Measurements from ENCODE around the gene IBSP. TPM values are rescaled to one million over a fixed set of nuclear protein-coding genes. Genes with fewer than 3 reads are reported as not detected.
A peak's percentile ranks its signal among the peaks of the same experiment; 100 is the strongest.

IBSP gene
- total and polyA plus RNA-seq, 9 of the 15 experiments (the other 6 are each of a cell fraction or from before 2014, with no cell fraction given), result not detected

DNA sequence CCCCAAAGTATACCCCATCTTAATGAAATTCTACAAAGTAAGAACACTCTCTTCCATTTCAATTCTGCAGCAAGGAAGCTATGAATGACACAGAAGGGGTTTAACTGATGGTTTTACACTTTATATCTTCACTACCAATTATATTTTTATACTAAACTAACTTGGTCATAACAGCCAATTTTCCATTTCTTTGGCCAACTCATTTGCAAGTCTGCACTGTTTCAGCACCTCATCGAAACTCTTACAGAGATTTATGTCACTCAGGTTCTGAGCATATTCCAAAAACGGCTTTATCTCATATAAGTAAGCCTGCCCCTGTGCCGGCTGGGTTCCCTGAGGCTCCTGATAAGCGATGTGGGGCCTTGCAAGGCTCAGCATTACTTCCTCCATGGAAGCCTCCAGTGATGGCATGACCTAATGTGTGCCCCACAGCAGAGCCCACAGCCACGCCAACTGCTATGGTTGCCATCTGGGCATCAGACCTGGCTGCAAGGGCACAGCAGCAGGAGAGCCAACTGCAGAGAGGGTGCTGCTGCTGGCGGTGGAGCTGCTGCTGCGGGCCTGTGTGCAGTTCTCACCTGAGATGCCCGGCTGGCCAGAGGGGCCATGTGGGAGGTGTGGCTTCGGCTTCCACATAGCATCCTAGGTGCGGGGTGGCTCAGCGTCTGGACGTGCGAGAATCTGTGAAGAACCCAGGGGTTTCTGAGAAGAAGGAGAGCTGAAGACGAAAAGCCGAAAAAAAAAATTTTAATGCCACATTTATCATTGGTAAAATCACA, 13.4 kb upstream of the IBSP start:
- H3K4me1 ChIP-seq (replicated peaks in 1 of 2; ENCODE audit: control insufficient read depth in 2 of 2, insufficient read depth in 2 of 2, low read length in 2 of 2), result peaks cover 0 to 5% of the 10 kb centered on the region in 2 experiments; a peak in 2 of 5 replicates
- H2AFZ ChIP-seq (ENCODE audit: low read depth, low read length), result no peak overlapping the region
- POLR2A ChIA-PET, result no interaction called here
- no peak overlapping the region for H3K9ac ChIP-seq (ENCODE audit: insufficient read depth in 1 of 2, low read depth in 2 of 2, low read length in 2 of 2)
- in situ Hi-C loops (cut with MboI), result no loop called here
- no peak overlapping the region for H3K27ac ChIP-seq (ENCODE audit: extremely low read depth, low read depth, low read length)
- H3K9me1 ChIP-seq (ENCODE audit: control insufficient read depth, insufficient read depth, low read length), result no peaks in the 10 kb centered on the region
- peak; percentile 65 for FAIRE-seq
- no peaks in the 10 kb centered on the region for H3K79me2 ChIP-seq (ENCODE audit: control insufficient read depth, insufficient read depth, low read length)
- no peaks in the 10 kb centered on the region for H3K36me3 ChIP-seq (ENCODE audit: control insufficient read depth, insufficient read depth, low read length)
- no peak overlapping the region for H3K4me3 ChIP-seq
- peak in 2 of 4 experiments; percentile 15 to 37 for DNase-seq (ENCODE audit: extremely low read depth in 1 of 4, low spot score in 3 of 4)
- ATAC-seq, result peak; percentile 72
- intact Hi-C loops (cut with micrococcal nuclease), result no loop called here
- no TSS peak for BruUV-seq (replicated peaks)
- CTCF ChIA-PET (ENCODE audit: low intra/inter-chr PET ratio), result no interaction called here
- no peaks in the 10 kb centered on the region for H4K20me1 ChIP-seq (replicated peaks; ENCODE audit: control insufficient read depth, insufficient read depth, low read length)
- no peaks in the 10 kb centered on the region for H3K9me3 ChIP-seq (replicated peaks; ENCODE audit: control insufficient read depth, insufficient read depth, low read depth, low read length)
- H3K4me2 ChIP-seq (ENCODE audit: insufficient read depth, low read length), result peak overlapping the region; percentile 8; the same call in 1 of the 2 replicates
- 2% methylated on average over 15 of the region's 15 CpGs for WGBS (ENCODE audit: insufficient coverage, low coverage, missing lambda C conversion rate)
- H3K27me3 ChIP-seq (ENCODE audit: control insufficient read depth in 2 of 2, insufficient read depth in 2 of 2, low read length in 2 of 2), result no peaks in the 10 kb centered on the region
- TF ChIP-seq, protein P1, sequence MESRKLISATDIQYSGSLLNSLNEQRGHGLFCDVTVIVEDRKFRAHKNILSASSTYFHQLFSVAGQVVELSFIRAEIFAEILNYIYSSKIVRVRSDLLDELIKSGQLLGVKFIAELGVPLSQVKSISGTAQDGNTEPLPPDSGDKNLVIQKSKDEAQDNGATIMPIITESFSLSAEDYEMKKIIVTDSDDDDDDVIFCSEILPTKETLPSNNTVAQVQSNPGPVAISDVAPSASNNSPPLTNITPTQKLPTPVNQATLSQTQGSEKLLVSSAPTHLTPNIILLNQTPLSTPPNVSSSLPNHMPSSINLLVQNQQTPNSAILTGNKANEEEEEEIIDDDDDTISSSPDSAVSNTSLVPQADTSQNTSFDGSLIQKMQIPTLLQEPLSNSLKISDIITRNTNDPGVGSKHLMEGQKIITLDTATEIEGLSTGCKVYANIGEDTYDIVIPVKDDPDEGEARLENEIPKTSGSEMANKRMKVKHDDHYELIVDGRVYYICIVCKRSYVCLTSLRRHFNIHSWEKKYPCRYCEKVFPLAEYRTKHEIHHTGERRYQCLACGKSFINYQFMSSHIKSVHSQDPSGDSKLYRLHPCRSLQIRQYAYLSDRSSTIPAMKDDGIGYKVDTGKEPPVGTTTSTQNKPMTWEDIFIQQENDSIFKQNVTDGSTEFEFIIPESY (CRISPR knock-in tag; IDR thresholded peaks at IDR 0.05), result no peak
- TF ChIP-seq ZEB2 (IDR thresholded peaks at IDR 0.05) (no peak), ZFX (CRISPR knock-in tag; IDR thresholded peaks at IDR 0.05) (no peak), TCF3 (CRISPR knock-in tag; IDR thresholded peaks at IDR 0.05) (peak; percentile 26; the same call in 1 of the 2 replicates), POU5F1 (IDR thresholded peaks at IDR 0.05; ENCODE audit: borderline replicate concordance, low read depth, low read length, partially characterized antibody) (no peak), ZNF766 (CRISPR knock-in tag; conservative IDR thresholded peaks at IDR 0.05) (no peak), TAL1 (IDR thresholded peaks at IDR 0.05) (peak; percentile 43; the same call in 1 of the 2 replicates), HOXB6 (CRISPR knock-in tag; IDR thresholded peaks at IDR 0.05; ENCODE audit: borderline replicate concordance) (no peak), CBFA2T2 (conservative IDR thresholded peaks at IDR 0.05) (peak; percentile 29; the same call in 1 of the 2 replicates), NFATC3 (IDR thresholded peaks at IDR 0.05) (no peak), CBFA2T3 (IDR thresholded peaks at IDR 0.05) (peak; percentile 62), KLF10 (CRISPR knock-in tag; IDR thresholded peaks at IDR 0.05) (no peak), MTF1 (CRISPR knock-in tag; IDR thresholded peaks at IDR 0.05; ENCODE audit: borderline replicate concordance) (no peak)
- TF ChIP-seq, protein P2, sequence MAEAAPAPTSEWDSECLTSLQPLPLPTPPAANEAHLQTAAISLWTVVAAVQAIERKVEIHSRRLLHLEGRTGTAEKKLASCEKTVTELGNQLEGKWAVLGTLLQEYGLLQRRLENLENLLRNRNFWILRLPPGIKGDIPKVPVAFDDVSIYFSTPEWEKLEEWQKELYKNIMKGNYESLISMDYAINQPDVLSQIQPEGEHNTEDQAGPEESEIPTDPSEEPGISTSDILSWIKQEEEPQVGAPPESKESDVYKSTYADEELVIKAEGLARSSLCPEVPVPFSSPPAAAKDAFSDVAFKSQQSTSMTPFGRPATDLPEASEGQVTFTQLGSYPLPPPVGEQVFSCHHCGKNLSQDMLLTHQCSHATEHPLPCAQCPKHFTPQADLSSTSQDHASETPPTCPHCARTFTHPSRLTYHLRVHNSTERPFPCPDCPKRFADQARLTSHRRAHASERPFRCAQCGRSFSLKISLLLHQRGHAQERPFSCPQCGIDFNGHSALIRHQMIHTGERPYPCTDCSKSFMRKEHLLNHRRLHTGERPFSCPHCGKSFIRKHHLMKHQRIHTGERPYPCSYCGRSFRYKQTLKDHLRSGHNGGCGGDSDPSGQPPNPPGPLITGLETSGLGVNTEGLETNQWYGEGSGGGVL (CRISPR knock-in tag; IDR thresholded peaks at IDR 0.05), result no peak
- TF ChIP-seq, protein P3, sequence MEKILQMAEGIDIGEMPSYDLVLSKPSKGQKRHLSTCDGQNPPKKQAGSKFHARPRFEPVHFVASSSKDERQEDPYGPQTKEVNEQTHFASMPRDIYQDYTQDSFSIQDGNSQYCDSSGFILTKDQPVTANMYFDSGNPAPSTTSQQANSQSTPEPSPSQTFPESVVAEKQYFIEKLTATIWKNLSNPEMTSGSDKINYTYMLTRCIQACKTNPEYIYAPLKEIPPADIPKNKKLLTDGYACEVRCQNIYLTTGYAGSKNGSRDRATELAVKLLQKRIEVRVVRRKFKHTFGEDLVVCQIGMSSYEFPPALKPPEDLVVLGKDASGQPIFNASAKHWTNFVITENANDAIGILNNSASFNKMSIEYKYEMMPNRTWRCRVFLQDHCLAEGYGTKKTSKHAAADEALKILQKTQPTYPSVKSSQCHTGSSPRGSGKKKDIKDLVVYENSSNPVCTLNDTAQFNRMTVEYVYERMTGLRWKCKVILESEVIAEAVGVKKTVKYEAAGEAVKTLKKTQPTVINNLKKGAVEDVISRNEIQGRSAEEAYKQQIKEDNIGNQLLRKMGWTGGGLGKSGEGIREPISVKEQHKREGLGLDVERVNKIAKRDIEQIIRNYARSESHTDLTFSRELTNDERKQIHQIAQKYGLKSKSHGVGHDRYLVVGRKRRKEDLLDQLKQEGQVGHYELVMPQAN (IDR thresholded peaks at IDR 0.05; ENCODE audit: borderline replicate concordance), result no peak
- TF ChIP-seq, protein P4, sequence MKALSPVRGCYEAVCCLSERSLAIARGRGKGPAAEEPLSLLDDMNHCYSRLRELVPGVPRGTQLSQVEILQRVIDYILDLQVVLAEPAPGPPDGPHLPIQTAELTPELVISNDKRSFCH (CRISPR knock-in tag; IDR thresholded peaks at IDR 0.05), result no peak
- TF ChIP-seq, protein P4 (tag; IDR thresholded peaks at IDR 0.05), result no peak
